Stimulated activated CD8-positive, alpha-beta memory T cell treated with anti-CD3 and anti-CD28 coated beads, Interleukin-4, amount 100 ng/mL, for 1 hour (primary cell): Measurements from ENCODE around the gene SUSD3.
"Not testable (repeated sequence)": the region's sequence is repeated elsewhere in the genome, so short reads cannot be mapped to it uniquely, and the experiment has no call there.

ENCODE experiments used
- DNase-seq, 2 donors: peaks; one replicate each; pipeline ENCODE4 v3.0.0-alpha.2; 2020; ENCODE audit warnings: low read depth in 2 of 2, low spot score in 1 of 2

SUSD3 gene

DNA sequence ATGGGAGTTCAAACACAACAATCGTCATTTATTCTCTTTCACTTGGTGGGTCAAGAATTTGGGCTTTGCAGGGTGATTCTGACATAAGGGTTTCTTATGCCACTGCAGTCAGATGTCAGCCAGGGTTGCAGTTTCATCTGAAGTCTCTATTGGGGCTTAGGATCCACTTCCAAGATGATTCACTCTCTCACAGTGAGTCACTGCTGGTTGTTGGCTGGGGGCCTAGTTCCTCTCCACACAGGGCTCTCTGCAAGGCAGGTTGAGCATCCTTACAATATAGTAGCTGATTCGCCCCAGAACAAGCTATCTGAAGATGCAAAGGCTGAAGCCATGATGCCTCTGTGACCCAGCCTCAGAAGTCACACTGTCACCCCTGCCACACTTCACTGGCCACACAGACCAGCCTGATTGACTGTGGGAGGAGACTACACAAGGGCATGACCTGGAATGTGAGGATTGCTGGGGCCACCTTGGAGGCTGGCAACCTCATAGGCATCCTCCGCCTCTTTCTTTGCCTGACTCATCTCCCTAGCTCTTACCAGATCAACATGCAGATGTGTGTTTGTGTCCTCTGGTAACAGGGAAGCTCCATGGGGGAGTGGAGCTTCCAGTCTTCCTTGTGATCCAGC is 33.1 kb downstream of the SUSD3 start:
- DNase-seq, result no peak

DNA sequence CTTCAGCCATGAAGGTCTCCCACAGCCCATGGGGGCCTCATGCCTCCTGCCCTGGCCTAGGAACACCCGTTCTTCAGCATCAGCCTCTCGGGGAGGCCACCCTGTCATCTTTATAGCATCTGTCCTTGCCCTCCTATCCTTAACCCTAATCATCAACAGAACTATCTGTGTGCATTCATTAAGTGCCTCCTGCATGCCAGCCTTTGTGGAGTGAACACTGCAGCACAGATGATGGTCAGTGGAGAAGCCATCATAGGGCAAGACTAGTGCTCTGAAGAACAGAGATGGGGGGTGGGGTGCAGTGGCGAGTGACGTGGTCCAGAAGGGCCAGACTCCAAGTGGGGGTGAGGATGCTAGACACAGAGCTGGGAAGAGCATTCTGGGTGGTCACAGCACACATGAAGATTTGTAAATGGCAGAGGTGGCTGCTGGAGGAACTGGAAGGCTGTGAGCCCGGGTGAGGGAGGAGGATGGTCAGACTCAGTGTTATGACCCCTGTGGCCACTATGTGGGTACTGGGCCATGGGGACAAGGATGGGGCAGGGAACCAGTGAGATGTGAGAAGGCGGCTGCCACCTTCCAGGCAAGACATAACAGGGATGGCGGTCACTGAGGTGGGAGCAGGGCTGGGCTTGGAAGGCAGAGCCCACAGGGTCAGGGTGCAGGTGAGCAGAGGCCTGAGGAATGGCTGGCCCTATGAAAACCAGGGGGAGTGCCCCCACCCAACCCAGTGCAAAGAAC is 33.9 kb downstream of the SUSD3 start:
- no peak for DNase-seq

DNA sequence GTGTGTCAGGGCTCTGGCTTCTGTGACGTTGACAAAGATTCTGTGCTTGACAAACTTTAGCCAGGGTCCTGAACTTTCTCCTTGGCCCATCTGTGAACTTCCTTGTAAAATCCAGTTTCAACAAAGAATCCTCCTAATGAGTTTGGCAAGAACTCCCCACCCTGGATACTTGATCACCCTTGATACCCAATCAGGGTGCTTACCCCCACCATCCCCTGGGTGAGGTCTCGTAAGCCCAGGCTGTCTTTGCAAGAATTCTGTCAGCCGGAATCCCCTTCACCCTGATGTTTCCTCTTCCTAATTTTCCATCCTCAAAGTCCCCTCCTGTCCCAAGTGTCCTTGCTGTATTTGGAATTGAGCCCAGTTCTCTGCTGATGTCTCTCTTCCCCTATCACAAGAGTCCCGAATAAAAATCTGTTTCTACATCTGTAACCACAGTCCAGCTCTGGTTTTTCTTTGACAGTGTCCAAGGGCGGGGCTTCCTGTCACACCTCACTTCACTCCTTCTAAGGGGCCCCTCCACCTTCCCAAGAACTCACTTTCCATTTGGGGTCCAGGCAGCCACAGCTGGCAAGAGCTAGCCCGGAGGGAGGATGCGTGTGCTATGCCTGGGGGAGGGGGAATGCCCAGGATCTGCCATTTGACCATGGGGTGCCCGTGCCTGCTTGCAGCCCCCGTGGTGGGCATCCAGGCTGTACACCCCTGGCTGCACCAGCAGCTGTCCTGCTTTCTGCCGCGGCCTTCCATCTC is 34.8 kb downstream of the SUSD3 start:
- DNase-seq, result no peak

DNA sequence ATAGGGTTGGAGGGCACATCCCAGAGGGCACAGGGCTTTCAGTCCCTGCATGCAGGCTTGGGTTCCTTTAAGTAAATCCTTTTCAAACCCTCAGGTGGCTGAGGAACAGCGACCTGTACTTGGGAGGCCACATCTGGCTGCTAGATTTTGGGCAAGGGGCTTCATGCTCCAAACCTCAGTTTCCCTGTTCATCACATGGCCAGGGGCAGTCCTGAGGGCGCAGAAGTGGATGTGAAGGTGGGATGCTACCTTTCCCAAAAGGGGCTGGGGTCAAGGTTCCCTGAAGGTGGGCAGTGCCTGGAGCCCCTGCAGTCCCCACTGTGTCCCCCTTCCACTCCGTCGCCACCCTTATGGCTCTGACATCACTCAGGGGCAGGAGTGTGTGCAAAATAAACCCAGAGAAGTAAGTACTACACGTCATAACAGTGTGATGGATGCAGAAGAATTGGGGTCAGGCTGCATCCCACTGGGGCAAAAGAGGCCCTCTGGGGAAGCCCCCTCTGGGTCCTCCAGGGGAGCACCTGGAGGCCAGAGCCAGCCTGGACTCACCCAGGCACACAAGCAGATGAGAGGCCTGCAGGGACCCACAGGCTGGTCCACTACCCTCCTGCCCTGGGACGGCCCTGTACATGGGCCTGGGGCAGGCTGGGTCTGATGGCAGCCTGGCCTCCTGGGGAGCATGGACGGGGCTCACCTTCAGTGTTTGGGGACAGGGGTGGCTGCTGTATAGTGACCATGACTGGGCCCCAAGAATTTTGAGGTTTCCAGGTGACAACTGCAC is 35.6 kb downstream of the SUSD3 start:
- DNase-seq, result no peak

DNA sequence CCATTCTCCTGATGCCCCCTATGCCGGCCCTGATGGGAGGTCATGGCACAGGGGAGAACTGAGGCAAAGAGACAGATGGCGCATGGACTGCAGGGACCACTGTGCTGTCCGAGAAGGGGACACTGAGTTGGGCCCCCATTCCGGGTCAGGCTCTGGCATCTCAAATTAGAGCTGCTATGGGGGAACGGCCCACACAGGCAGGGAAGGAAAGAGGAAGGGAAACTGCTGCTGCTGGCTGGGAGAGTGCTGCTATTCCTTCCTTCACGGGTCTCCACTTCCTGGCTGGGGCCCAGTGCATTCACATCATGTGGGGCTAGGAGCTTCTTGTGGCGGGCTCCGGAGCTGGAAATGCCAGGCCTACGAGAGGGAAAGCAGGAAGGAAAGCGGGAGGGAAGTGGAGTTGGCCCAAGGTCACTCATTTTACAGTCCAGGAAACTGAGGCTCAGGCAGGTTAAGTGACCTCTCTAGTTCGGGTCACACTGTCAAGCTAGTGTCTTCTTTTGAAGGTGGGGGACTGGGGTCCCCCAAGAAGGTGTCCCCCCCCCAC is 36.2 kb downstream of the SUSD3 start:
- DNase-seq, result no peak

DNA sequence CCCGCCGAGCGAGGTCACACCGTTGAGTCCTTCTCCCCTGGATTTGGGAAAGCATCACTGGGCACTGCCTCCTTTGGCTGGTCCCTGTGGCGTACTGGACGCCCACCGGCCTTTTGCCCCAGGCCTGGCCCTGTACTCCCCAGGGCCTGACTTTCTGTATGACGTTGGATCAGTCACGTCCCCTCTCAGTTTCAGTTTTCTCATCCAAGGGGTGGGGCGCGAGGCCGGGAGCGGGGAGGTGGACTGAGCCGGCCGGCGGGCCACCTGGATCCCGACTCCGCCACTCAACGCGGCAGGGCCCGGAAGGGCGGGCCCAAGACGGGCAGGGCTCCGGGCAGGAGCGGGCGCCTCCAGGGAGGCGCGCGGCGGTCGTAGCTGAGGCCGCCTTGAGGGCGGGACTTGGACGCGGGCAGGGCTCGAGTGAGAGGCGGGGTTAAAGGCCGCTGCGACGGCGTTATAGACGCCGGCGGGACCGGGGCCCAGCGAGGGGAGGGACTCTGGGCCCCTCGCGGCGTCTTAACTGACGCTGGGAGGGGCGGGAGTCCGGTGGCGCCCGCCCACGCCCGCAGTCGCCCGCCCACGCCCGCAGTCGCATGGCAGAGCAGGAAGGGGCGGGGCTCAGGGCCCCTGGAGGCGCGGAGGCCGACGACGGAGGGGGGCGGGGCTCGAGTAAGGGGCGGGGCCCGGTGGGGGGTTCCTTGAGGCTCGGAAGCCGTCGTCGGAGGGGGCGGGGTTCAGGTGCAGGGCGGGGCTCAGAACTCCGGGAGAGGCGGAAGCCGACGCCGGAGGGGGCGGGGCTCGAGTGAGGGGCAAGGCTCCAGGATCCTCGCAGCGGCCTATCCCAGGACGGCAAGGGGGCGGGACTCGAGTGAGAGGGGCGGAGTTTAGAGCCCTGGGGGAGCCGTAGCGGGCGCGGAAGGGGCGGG is 37.0 kb downstream of the SUSD3 start:
- peak; percentile 100 for DNase-seq

DNA sequence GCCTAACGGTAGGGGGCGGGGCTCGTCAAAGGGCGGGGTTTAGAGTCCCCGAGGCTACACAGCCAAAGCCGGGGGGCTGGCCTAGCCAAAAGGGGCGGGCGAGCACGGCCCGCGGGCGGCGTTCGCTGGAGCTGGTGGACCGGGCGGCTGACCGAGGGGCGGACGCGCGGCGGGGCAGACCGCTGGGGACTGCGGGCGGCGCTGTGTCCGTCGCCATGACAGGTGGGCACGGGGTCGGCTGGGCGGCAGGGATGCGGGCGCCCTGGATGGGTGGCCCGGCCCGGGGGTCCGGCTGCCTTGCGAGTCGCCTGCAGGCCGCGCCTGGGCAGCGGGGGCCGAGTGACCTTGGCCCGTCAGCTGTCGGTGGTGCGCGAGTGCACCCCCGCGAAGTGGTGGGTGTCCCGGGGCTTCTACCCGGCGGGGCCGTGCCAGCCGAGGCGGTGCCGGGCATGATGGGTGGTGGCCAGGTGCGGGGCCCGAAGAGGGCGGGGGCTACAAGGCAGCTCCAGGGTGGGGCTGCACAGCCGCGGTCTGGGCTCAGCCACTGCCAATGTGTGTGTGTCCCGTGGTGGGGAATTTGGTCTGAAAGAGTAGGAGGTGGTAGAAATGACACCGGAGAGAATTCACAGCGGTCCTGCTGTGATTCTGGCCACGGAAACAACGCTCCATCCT is 37.8 kb downstream of the SUSD3 start, which contains the start of gene CARD19:
Gene CARD19 (plus strand): TSS at position 87 of the 672 bp plus-strand sequence. CDS start 129 bp downstream, at position 216.
- DNase-seq, result no peak

DNA sequence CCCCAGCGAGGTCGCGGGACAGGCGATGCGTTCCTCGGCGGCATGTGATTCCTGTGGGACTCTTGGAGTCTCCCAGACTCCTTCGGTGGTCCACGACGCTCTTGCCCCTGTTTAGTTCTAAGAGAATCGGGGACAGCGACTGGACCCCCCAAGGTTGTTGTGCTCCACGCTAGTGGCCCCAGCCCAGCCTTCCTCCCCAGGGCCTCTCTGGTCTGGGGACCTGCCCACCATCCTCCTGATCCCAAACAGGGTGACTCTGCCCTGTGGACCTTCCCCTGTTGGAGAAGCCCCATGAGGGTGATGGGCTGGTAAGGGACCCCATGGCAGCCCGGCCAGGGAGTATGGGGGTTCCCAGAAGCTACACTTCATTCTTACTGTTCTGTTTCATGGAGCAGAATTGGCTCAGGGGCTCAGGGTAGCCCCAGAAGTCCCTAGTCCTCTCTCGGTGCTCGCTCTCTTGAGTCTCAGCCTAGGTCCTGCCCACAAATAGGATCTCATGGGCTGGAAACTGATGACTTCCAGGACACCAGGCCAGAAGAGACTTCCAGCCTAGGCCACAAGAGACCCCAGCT is 38.4 kb downstream of the SUSD3 start:
- DNase-seq, result no peak

DNA sequence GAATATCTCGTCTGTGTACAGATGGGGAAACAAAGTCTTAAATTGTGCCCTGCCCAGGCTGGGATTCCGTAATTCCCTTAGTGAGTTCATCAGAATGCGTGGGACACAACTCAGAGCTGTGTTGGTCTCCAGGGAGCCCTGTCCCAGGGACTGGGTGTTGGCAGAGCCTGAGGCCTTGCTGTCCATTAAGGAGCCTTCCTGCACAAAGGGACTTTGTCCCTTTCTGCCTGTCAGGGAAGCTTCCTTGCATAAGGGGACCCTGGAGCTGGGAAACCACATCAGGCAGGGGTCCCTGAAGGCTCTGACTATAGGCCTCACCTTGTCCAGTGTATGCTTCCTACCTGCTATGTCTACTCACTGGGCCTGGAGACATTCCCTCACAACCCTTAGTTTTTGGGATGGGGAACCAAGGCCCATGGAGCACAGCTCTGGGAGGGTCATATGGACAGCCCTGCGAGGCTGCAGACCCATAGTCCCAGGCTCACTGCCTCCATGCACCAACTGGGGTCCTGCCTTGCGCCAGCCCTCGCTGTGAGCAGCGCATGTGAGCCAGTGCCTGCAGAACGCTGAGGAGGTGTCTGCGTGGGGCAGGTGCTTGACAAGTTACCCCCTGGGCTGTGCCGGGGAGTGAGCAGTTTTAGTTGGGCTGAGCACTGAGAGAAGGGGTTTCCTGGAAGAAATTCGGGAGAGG is 39.2 kb downstream of the SUSD3 start:
- DNase-seq, result no peak

DNA sequence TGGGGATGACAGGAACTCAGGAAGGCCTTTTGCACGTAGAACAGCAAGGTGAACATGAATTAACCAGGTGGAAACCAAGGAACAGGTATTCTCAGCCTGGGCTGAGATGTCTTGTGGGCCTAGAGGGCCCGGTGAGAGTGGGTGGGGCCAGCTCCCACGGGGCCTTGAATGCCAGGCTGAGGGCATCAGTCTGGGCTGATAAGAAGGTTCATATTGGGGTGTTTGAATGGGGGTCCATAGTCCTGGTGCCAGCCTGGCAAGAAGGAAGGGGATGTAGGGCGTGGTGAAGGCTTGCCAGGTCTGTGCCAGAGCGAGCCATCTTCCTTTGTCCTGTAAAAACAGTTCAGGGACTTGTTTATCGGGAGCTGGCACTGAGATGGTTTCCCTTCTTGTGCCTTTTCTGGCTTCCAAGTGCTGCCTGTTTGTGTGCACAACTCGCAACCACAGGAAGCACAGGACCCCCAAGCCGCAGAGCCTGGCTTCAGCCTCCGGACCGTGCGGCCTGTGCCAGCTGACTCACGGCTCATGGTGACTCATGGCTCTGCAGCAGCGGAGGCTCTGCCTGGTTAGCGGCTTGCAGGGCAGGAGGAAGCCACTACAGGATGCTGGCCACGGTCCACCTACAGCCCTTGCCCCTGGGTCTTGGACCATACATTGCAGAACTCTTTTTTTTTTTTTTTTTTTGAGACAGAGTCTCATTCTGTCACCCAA is 39.9 kb downstream of the SUSD3 start:
- peak; percentile 31 to 42 for DNase-seq

DNA sequence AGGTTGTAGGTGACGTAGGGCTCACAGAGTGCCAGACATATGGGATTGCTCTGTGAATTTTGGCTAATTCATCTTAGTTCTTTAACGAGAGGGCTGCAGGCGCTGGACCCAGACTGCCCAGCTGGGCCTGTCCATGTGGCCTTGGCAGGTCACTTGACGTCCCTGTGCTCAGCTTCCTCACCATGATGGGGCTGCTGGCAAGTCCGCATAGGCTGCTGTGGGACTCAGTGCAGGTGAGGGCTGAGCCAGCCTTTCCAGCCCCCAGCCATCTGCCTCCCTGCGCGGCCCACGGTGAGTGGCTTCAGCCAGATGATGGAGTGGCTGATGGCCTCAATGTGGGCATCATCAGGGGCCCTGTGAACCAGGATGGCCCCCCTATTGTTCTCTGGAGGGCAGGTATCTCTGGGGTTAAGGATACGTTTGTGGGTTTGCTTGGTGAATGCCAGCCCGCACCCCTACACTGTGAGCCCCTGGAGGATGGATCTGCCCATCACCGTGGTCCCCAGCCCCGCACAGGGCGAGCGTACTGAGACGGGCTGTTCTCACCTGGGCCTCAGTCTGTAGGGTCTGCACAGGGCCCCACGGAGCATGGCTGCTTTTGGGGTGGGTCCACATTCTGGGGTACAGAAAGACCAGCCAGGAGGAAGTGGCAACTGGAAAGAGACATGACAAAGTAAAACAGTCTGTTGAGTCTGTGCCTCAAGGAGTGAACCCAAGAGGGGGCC is 41.2 kb downstream of the SUSD3 start:
- no peak for DNase-seq

DNA sequence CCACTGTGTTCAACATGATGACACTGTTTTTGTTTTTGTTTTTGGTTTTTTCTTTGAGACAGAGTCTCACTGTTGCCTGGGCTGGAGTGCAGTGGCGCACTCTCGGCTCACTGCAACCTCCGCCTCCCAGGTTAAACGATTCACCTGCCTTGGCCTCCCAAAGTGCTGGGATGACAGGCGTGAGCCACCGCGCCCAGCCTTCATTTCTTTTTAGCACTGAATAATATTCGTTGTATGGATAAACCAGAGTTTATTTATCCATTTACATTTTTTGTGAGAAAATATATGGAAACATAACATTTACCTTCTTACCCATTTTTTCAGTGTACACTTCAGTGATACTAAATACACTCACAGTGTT is 41.8 kb downstream of the SUSD3 start:
- DNase-seq, result no peak

DNA sequence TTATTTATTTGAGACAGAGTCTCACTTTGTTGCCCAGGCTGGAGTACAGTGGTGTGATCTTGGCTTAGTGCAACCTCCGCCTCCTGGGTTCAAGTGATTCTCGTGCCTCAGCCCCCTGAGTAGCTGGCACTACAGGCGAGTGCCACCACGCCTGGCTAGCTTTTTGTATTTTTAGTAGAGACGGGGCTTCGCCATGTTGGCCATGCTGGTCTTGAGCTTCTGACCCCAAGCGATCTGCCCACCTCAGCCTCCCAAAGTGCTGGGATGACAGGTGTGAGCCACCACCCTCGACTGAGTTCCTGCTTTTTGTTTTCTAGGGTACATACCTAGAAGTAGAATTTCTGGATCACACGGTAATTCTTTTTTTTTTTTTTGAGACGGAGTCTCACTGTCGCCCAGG is 42.6 kb downstream of the SUSD3 start:
- not testable (repeated sequence) for DNase-seq

DNA sequence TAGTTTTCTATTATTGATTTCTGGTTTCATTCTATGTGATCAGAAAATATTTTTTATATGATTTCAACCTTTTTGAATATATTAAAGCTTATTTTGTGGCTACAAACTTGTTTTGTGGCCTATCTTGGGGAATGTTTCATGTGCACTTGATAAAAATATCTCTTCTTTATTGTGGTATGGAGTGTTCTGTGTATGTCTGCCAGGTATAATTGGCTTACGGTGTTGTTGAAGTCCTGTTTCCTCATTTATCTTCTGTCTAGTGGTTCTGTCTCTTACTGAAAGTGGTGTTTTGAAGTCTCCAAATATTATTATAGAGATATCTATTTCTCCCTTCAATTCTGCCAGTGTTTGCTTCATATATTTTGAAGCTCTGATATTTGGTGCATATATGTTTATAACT is 47.1 kb downstream of the SUSD3 start:
- no peak for DNase-seq

DNA sequence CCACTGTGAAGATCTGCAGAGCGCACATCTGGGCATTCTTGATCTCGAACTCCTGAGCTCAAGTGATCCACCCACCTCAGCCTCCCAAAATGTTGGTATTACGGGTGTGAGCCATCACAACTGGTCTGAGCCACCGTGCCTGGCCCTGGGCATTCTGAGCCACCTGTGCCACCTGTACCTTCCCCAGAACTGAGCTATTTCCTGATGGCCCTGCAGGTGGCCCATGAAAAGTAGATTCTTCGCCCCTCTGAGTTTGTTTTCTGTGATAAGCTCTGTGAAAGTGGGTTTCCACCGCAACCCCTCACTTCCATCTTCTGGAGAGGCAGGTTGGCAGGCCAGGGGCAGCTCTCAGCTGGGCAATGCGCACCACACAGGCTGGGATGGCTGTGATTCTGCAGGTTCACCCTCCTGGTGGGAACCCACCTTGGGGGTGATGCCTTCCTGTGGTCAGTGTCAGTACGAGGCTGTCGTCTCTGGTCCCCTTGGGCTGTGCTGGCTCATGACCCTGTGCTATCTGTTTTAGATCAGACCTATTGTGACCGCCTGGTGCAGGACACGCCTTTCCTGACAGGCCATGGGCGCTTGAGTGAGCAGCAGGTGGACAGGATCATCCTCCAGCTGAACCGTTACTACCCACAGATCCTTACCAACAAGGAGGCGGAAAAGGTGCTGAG is 48.8 kb downstream of the SUSD3 start:
- no peak for DNase-seq

DNA sequence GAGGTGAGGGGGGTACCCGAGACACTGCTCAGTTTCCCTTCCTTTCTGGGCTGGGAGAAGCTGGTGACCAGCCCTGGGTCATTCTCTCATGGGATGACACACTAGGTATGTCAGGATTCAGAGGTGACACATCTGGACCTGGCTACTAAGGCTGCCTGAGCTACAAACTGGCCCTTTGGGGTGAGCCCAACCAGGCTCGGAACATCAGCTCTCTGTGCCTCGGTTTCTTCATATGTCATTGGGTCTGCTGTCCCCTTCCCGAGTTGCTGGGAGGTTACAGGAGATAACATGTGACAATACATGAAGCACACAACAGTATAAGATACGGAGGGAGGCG is 49.3 kb downstream of the SUSD3 start:
- no peak for DNase-seq
